ENCODE data around the gene ARID2.

The ARID2 gene

DNA sequence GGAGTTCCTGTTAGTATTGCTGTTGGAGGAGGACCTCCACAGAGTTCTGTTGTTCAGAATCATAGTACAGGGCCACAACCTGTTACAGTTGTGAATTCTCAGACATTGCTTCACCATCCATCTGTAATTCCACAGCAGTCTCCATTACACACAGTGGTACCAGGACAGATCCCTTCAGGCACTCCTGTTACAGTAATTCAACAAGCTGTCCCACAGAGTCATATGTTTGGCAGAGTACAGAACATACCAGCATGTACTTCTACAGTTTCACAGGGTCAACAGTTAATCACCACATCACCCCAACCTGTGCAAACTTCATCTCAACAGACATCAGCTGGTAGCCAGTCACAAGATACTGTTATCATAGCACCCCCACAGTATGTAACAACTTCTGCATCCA, 120.8 kb downstream of the ARID2 start:
- no peak for DNase-seq

DNA sequence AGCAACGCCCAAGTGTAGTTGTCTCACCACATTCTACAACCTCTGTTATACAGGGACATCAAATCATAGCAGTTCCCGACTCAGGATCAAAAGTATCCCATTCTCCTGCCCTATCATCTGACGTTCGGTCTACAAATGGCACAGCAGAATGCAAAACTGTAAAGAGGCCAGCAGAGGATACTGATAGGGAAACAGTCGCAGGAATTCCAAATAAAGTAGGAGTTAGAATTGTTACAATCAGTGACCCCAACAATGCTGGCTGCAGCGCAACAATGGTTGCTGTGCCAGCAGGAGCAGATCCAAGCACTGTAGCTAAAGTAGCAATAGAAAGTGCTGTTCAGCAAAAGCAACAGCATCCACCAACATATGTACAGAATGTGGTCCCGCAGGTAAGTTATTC, 123.0 kb downstream of the ARID2 start:
- peak in 2 of 58 donors; percentile 2 for DNase-seq

DNA sequence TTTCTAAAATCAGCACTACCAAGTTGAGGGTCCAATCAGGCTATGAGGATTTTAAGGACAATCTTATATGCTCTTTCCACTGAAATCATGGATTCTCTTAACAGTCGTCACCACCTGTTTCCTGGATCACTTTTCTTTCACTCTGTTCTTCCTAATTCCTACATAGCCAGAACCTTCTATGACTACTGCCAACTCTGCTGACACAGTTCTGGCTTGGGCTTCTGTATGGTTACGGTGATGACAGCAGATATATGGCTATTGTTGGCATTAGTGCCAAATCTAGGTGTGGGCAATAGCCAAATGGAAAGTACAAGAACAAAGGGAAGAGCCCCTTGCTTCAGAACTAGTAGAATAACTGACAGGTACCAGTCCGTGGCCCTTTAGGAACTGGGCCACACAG, 124.0 kb downstream of the ARID2 start:
- DNase-seq = no peak

DNA sequence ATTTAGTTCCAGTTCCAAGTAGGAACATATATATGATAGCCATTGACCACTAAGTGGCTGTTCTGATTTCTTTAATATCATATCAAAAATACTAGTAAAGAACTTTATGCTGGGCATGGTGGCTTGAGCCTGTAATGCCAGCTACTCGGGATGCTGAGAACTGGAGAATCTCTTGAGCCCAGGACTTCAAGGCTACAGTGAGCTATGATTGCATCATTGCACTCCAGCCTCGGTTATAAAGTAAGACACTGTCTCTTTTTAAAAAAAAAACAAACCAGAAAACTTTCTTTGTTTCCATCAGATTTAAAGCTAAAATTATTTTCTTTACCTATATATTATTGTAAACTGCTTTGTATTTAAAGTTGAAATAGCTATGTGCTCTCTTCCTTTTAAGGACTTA, 133.8 kb downstream of the ARID2 start:
- DNase-seq = no peak

DNA sequence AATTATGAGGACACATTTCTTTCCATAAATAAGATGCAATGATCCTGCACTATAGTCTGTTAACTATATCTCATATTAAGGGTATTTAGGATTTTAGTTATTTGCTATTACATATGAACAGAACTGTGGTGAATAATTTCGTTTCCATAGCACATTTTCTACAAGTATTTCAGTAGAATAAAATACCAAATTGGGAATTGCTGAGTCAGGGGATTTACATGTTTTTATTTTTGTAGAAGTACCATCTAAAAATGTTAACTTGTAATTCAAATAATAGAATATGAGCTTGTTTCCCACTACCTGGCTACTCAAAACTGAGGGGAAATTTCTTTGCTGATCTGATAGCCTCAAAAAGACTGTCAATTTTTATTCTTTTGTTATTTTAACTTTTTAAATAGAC, 136.8 kb downstream of the ARID2 start:
- no peak for DNase-seq

DNA sequence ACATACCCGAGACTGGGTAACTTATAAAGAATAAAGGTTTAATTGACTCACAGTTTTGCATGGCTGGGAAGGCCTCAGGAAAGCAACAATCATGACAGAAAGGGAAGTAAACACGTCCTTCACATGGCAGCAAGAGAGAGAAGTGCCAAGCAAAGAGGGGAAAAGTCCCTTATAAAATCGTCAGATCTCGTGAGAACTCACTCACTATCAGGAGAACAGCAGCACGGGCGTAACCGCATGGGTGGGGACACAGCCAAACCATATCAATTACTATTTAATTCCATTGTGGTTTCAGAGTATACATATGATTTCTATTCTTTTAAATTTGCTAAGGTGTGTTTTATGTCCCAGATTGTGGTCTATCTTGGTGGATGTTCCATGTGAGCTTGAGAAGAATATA, 142.9 kb downstream of the ARID2 start:
- no peak for DNase-seq

DNA sequence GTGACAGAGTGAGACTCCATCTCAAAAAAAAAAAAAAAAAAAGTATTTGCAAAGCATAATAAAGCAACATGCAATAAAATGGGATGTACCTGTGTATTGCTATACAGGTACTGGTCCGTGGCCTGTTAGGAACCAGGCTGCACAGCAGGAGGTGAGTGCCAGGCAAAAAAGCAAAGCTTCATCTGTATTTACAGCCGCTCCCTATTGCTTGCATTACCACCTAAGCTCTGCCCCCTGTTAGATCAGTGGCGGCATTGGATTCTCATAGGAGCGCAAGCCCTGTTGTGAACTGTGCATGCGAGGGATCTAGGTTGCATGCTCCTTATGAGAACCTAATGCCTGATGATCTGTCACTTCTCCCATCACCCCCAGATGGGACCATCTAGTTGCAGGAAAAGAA, 147.6 kb downstream of the ARID2 start:
- no peak for DNase-seq

DNA sequence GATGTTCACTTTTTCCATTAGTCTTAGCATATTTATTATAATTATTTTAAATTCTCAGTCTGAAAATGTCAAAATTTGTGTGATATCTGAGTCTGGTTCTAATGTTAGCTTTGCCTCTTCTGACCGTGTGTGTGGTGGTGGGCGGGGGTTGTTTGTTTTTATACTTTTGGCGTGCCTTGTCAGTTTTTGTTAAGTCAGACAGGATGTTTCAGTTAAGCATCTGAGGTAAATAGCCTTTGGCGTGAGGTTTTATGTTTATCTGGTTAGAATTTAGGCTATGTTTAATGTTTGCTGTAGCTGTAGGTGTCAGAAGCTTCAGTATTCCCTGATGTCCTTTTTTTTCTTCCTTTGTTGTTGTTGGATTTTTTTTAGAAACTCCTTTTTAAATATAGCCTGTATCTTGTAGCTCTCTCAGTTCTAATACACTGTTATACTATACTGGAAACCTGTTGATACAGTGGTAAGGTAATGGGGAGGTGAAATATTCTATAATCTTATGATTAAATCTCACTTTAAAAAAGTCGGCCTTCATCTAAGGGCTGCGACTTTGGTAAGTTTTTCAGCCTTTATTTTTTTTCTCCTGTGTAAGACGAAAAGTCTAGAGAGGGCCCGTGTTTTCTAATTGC, 149.2 kb downstream of the ARID2 start:
- DNase-seq = no peak

DNA sequence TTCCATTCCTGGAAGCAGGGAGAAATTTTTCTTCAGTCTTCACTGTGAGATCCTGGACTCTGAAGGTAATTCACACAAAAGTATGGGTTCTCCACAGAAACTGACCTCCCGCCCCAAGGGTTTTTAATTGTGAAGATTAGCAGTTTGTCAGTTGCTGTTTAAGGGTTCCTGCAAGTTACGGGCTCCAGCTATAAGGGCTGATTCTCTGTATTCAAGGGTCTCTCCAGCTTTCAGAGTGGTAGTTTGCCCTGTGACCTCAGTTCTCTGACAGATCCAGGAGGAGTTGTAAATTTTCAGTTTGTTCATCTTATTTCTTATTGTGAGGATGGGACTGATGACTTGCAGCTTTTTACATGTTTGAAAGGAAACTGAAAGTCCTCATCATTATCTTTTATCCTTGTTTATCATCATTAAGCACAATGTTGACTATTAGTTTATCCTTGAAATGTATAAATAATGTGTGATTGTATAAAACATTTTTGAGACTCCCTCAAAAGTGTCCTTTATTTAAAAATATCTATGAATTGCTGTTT, 149.9 kb downstream of the ARID2 start:
- no peak for DNase-seq

DNA sequence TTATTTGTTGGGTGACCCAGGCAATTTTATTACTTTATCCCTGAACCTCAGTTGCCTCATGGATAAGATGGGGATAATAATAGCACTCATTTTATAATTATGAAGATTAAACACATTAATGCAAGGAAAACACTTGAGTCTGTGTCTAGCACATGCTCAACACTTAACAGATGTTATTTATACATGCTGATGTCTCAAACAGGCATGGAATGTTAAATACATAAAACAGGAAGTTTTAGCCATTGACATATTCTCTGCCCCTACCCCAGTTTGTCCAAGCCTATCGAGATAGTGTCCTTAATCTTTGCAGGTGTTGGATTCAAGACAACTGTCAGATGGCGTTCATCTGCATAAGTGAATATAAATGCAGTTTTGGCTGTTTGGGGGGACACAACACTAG, 151.0 kb downstream of the ARID2 start:
- DNase-seq = no peak

DNA sequence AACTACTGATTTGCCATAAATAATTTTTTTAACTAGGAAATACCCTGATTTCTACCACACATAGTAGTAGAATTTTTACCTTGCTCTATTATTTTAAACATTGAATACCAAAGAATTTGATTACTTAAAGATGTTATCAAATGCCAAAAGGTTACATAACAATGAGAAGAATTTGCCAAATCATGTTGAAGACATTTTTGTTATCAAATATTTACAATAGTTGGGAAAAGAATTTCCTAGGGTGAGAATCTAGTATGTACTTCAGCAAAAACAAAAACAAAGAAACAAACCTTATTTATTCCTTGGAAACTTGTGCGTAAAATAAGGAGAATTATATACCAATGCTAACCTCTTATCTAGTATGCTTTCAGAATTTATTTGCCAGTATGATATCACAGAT, 153.7 kb downstream of the ARID2 start:
- no peak for DNase-seq

DNA sequence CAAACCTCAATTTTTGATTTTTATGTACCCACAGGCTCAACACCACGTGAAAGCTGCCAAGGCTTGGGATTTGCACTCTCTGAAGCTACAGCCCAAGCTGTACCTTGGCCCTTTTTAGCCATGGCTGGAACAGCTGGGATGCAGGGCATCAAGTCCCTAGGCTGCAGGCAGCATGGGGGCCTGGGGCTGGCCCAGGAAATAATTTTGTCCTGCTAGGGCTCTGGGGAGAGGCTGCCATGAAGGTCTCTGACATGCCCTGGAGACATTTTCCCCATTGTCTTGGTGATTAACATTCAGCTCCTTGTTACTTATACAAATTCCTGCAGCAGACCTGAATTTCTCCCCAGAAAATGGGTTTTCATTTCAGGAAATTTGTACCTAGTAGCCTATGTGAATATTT, 157.2 kb downstream of the ARID2 start:
- DNase-seq = no peak

DNA sequence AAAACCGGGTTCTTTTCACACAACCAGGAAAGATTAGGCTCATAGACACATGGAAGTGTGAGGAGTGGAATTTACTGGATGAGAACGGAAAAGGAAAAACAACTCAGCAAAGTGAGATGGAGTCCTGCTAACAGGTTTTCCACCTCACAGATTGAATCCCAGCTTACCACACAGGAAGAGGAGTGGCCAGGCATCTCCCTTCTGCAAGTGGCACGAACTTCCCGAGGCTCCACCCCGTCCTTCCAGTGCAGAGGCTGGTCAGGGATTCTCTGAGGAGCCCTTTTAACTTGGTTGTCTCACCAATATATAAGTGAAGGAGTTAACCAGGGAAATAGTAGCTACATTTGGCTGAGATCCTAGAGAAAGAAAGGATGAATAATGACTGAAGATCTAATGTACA, 158.0 kb downstream of the ARID2 start:
- DNase-seq = no peak

DNA sequence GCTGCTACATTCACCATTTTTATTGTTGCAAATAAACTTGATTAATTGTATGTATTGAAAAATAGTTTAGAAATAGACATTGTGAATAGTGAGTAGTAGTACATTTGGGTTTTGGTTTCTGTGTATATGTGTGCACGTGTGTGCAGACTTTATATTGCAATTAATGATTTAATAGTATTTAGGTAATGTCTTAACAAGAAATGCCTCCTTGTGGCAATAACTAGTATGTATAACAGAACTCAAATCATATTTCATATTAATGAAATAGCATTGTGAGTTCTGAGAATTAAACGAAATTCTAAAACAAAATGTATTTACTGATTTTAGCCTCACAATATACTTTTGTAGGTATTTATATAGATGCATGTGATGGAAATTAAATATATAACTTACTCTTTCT, 160.8 kb downstream of the ARID2 start:
- no peak for DNase-seq

DNA sequence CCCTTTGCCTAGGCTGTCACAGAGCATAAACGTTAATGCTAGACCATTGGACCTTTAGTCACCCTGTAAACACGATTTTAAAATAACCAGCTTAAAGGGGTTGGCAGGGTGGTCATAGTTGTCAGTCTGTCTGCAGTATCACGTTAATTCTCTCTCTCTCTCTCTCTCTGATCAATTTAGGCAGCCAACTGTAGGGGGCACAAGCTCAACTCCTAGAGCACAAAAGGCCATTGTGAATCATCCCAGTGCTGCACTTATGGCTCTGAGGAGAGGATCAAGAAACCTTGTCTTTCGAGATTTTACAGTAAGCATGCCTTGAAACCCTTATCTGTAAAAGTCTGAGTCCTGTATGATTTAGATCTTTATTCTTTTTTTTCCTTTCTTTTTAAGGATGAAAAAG, 163.7 kb downstream of the ARID2 start:
- peak in 12 of 58 donors; percentile 1 to 22 (median 5) for DNase-seq

DNA sequence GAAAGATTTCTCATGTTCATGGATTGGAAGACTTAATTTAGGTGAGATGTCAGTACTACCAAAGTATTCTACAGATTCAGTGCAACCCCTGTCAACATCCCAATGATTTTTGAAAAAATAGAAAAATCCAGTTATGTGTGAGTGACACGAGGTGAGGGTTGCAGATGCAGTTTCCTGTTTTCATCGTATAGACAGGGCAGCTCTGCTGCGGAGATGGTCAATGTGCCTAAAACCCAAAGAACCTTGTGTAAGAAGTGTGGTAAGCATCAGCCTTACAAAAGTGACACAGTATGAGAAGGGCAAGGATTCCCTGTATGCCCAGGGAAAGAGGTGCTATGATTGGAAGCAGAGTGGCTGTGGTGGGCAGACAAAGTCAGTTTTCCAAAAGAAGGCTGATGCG, 166.5 kb downstream of the ARID2 start:
- DNase-seq = no peak

DNA sequence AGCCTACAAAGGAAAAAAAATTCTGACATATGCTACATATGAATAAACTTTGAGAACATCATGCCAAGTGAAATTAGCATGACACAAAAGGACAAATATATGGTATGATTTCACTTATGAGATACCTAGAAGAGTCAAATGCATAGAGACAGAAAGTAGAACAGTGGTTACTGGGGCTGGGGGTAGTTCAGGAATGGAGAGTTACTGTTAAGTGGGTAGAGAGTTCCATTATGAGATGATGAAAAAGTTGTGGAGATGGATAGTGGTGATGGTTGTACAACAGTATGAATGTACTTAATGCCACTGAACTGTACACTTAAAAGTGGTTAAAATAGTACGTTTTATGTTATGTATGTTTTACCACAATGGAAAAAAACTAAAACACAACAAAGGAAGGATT, 168.6 kb downstream of the ARID2 start:
- DNase-seq = no peak

DNA sequence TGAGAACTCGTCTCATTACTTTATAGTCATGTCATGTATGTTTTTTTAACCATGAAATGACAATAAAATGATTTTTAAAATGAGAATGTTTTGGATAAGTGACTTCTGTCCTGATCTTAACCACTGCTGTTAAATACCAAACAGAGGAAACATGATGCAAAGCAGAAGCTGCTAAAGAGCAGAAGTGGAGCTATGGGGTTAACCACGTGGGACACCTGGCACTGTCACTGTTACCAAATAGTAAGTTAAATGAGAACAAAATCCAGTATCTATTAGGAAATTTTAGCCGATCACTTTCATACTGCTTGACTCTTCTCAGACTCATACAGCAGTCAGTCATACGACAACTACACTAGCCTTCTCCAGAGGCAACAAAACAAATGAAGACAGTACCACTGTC, 178.4 kb downstream of the ARID2 start:
- no peak for DNase-seq

DNA sequence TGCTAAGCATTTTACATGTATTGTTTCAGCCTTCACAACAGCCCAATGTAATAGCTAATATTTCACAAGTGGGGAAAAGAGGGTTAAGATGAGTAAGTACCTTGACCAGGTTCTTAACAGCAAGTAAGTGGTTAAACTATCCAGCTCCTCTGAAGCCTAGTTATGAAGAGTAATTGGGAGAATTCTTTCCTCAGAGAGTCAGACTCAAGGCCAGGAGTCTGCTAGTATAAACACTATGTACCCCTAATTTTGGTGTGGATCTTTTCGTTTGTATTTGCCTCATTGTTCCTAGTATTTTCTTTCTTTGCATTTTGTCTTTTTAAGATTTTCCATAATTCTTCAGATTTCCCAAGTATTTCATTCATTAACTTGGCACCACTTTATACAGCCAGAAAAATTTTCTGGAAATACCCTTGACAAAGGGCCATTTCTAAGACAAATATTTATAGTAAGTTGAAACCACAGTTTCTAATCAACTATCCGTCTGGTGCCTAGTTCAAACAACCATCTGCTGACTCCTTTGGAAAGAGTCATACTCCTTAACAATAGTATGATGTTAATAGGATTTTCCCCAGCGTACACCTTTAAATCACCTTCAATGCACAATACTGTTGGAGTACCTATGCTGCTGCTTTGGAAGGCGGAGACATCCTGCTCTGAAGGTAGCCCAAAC, 179.7 kb downstream of the ARID2 start:
- DNase-seq = no peak

DNA sequence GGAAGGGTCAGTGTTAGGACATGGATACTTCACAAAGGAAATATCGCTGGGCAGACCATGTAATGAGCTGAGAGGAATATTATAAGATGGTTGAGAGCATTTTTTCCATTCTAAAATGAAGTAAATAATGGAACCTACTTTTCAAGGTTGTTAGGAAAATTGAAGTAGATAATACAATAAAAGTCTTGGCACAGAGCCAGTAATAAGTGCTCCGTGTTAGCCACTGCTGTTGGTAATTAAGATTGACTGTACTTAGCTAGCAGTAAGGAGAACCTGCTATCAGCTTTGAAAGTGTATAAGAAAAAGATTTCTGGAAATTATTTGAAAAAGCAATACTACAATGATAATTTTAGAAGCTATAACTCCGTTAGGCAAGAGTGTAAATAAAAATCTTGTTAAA, 183.3 kb downstream of the ARID2 start:
- DNase-seq = no peak

DNA sequence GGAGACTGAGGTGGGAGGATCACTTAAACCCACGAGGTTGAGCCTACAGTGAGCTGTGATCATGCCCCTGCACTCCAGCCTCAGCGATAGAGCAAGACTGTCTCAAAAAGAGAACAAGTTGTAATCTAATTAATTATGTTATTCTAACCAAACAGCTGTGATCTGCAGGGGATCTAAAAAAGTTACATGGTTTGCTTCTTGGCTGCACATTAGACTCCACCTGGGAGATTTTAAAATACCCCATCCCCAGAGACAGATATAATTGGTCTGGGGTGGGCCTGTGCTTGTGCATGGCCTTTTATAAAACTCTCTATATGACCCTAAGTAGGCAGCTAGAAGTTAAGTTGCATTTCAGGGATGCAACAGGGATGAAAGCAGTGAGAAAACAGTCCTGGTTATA, 184.1 kb downstream of the ARID2 start:
- DNase-seq = no peak

DNA sequence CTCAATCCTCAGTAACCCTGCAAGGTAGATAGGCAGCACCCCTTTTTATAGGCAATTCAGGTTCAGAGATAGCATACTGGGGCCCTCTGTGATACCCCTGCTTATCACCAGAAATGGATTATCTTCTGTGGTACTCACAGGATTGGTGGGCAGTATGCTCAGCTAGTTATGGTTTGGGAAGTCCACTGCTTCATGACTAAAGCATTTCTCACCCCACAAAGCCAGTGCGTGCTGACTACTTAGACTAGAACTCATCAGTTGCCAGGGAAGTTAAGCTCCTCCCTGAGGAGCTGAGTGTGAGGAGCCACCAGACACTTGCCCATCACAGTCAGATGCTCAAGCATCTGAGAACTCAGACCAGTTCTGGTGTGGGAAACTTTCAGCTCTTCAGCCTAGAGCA, 184.6 kb downstream of the ARID2 start:
- no peak for DNase-seq

DNA sequence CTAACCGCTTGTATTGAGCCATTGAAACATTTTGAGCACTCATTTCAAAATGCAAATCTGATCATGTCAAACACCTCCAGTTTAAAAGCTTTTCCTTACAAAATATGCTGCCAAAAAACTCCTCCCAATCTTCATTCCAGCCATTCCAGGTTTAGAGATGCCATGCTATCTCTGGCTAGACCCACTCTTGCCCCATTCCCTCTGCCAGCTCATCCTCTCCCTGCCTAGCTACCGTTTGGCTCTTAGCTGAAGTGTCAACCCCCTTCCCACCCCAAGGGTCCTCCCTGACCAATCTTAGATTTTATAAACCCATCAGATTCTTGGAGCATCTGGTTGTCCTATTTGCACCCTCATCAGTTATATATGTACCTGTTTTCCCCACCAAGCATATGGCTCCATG, 185.9 kb downstream of the ARID2 start:
- DNase-seq = no peak
